Neuronal stem cell (in vitro differentiated cells): Measurements from ENCODE around the gene POLE4.

Source experiments
- DNase-seq: peaks from one replicate; pipeline ENCODE4 v3.0.0-alpha.2; 2013; ENCODE audit warnings: low spot score
- H2AFZ ChIP-seq: one replicate; pipeline ENCODE4 v1.6.1; 2013; ENCODE audit warnings: mild to moderate bottlenecking, low read length, inconsistent platforms
- H2AK5ac ChIP-seq: 2 replicates; pipeline ENCODE4 v1.6.1; 2013; ENCODE audit warnings: low read depth, mild to moderate bottlenecking, inconsistent platforms, low read length, moderate library complexity, mixed read lengths
- H2BK120ac ChIP-seq: 2 replicates; pipeline ENCODE4 v1.6.1; 2013; ENCODE audit warnings: low read depth, mild to moderate bottlenecking, inconsistent platforms, low read length, moderate library complexity, mixed read lengths
- H2BK12ac ChIP-seq: one replicate; pipeline ENCODE4 v1.6.1; 2013; ENCODE audit warnings: low read length, inconsistent platforms
- H2BK15ac ChIP-seq: 2 replicates; pipeline ENCODE4 v1.6.1; 2013; ENCODE audit warnings: mild to moderate bottlenecking, low read length, inconsistent platforms, mixed read lengths
- H2BK5ac ChIP-seq: one replicate; pipeline ENCODE4 v1.6.1; 2013; ENCODE audit warnings: inconsistent platforms, mild to moderate bottlenecking, low read length, moderate library complexity
- H3K14ac ChIP-seq: one replicate; pipeline ENCODE4 v1.6.1; 2013; ENCODE audit warnings: low read length, inconsistent platforms
- H3K18ac ChIP-seq: 2 replicates; pipeline ENCODE4 v1.6.1; 2013; ENCODE audit warnings: low read length, inconsistent platforms
- H3K23ac ChIP-seq: 2 replicates; pipeline ENCODE4 v1.6.1; 2013; ENCODE audit warnings: low read depth, mild to moderate bottlenecking, mixed read lengths, low read length, inconsistent platforms; ENCODE audit not compliant: poor library complexity
- H3K27ac ChIP-seq: replicated peaks from 3 replicates; pipeline ENCODE4 v1.5.1; 2013; ENCODE audit warnings: low read length, inconsistent platforms
- H3K27me3 ChIP-seq, 3 experiments: 2 replicates each; pipeline ENCODE4 v1.6.1; 2013; ENCODE audit warnings: low read length in 3 of 3, mild to moderate bottlenecking in 2 of 3, inconsistent platforms in 1 of 3, low read depth in 1 of 3, mixed read lengths in 1 of 3, moderate library complexity in 1 of 3; ENCODE audit not compliant: control insufficient read depth in 3 of 3, insufficient read depth in 3 of 3
- H3K36me3 ChIP-seq, 2 donors: replicated peaks in 1 of 2; 2 replicates each; pipeline ENCODE4 v1.6.1; 2013; ENCODE audit warnings: low read length in 2 of 2; ENCODE audit not compliant: control insufficient read depth in 2 of 2, insufficient read depth in 2 of 2
- H3K4ac ChIP-seq: 2 replicates; pipeline ENCODE4 v1.6.1; 2013; ENCODE audit warnings: inconsistent platforms, mild to moderate bottlenecking, low read length, moderate library complexity
- H3K4me1 ChIP-seq, 2 donors: 1 replicate in 1 of 2; 2 replicates in 1 of 2; pipeline ENCODE4 v1.6.1; 2013; ENCODE audit warnings: low read length in 2 of 2, low read depth in 1 of 2; ENCODE audit not compliant: control insufficient read depth in 2 of 2, insufficient read depth in 1 of 2
- H3K4me2 ChIP-seq: one replicate; pipeline ENCODE4 v1.6.1; 2013; ENCODE audit warnings: mild to moderate bottlenecking, low read length, inconsistent platforms; ENCODE audit not compliant: insufficient read depth, poor library complexity, severe bottlenecking
- H3K4me3 ChIP-seq, 2 donors: 2 replicates each; pipeline ENCODE4 v1.5.1; 2013; ENCODE audit warnings: low read length in 2 of 2, mild to moderate bottlenecking in 2 of 2, inconsistent platforms in 1 of 2, moderate library complexity in 1 of 2
- H3K79me1 ChIP-seq: one replicate; pipeline ENCODE4 v1.6.1; 2013; ENCODE audit warnings: low read depth, mild to moderate bottlenecking, inconsistent platforms, low read length, moderate library complexity
- H3K9ac ChIP-seq: one replicate; pipeline ENCODE4 v1.6.1; 2013; ENCODE audit warnings: mild to moderate bottlenecking, low read depth, low read length, inconsistent platforms; ENCODE audit not compliant: poor library complexity
- H3K9me3 ChIP-seq, 2 donors: replicated peaks in 1 of 2; 2 replicates each; pipeline versions ENCODE3 to v1.6.1; 2013; ENCODE audit warnings: low read length in 2 of 2, mild to moderate bottlenecking in 2 of 2, inconsistent platforms in 1 of 2, low read depth in 1 of 2, mixed read lengths in 1 of 2, moderate library complexity in 1 of 2; ENCODE audit not compliant: control insufficient read depth in 2 of 2, insufficient read depth in 1 of 2
- H4K8ac ChIP-seq: one replicate; pipeline ENCODE4 v1.6.1; 2013; ENCODE audit warnings: low read depth, mild to moderate bottlenecking, inconsistent platforms, low read length, moderate library complexity
- H4K91ac ChIP-seq: one replicate; pipeline ENCODE4 v1.6.1; 2013; ENCODE audit warnings: low read length, low read depth, mild to moderate bottlenecking, inconsistent platforms; ENCODE audit not compliant: poor library complexity
- WGBS, 2 donors: extraction: QIAGEN DNeasy Blood & Tissue Kit; methylation state at CpG; one replicate each; pipeline ENCODE4 v1.1.7; 2013; ENCODE audit warnings: missing lambda C conversion rate in 2 of 2, mixed read lengths in 1 of 2; ENCODE audit not compliant: insufficient read length in 2 of 2, insufficient replicate concordance in 1 of 2; ENCODE audit errors: extremely low coverage in 2 of 2; 5-methylcytosine and 5-hydroxymethylcytosine counted together

POLE4 gene

GRCh38 chr2:74948779-74949178 lies 9.7 kb upstream of the POLE4 start:
- Histone ChIP-seq H3K27me3 (peaks cover 0 to 2% (median 0%) of the 10 kb centered on the region in 3 experiments), H3K18ac (no peak overlapping the region), H3K36me3 (no peaks in the 10 kb centered on the region), H2BK15ac (no peak overlapping the region), H2AK5ac (no peak overlapping the region), H3K14ac (no peak overlapping the region), H2BK12ac (no peak overlapping the region), H2BK5ac (no peak overlapping the region), H3K4me2 (no peak overlapping the region), H3K23ac (no peak overlapping the region), H3K79me1 (no peaks in the 10 kb centered on the region), H2AFZ (no peak overlapping the region), H3K27ac (no peak overlapping the region), H3K9me3 (peaks cover 1 to 18% of the 10 kb centered on the region in 2 donors), H4K8ac (no peak overlapping the region), H3K4me3 (no peak overlapping the region), H3K9ac (no peak overlapping the region), H3K4me1 (no peaks in the 10 kb centered on the region), H2BK120ac (no peak overlapping the region), H4K91ac (no peak overlapping the region), H3K4ac (no peak overlapping the region)
- WGBS, 2 donors = no CpG with 5 or more reads among the region's 4 CpGs
- DNase-seq = no peak

GRCh38 chr2:74951211-74951754 lies 7.2 kb upstream of the POLE4 start:
- H3K79me1 ChIP-seq = no peaks in the 10 kb centered on the region
- H2AFZ ChIP-seq = no peak overlapping the region
- no CpG with 5 or more reads among the region's 1 CpG for WGBS, 2 donors
- H3K36me3 ChIP-seq = no peaks in the 10 kb centered on the region
- H3K9me3 ChIP-seq = peaks cover 1 to 18% of the 10 kb centered on the region in 2 donors
- H3K27ac ChIP-seq = no peak overlapping the region
- no peak overlapping the region for H2BK12ac ChIP-seq
- no peak overlapping the region for H3K14ac ChIP-seq
- no peak overlapping the region for H4K91ac ChIP-seq
- no peak overlapping the region for H3K18ac ChIP-seq
- no peak overlapping the region for H3K4me2 ChIP-seq
- H2AK5ac ChIP-seq = no peak overlapping the region
- H3K27me3 ChIP-seq = no peaks in the 10 kb centered on the region
- DNase-seq = no peak
- H3K4ac ChIP-seq = no peak overlapping the region
- H2BK120ac ChIP-seq = no peak overlapping the region
- H3K9ac ChIP-seq = no peak overlapping the region
- H3K23ac ChIP-seq = no peak overlapping the region
- no peak overlapping the region for H2BK5ac ChIP-seq
- H3K4me3 ChIP-seq = no peak overlapping the region
- no peaks in the 10 kb centered on the region for H3K4me1 ChIP-seq
- no peak overlapping the region for H4K8ac ChIP-seq
- no peak overlapping the region for H2BK15ac ChIP-seq

GRCh38 chr2:74952575-74952974 lies 5.9 kb upstream of the POLE4 start:
- Histone ChIP-seq H3K9ac (no peak overlapping the region), H3K27ac (no peak overlapping the region), H3K4ac (no peak overlapping the region), H2BK15ac (no peak overlapping the region), H2AFZ (no peak overlapping the region), H3K4me3 (no peak overlapping the region), H3K14ac (no peak overlapping the region), H3K79me1 (no peaks in the 10 kb centered on the region), H2BK12ac (no peak overlapping the region), H4K8ac (no peak overlapping the region), H3K9me3 (peaks cover 0 to 18% of the 10 kb centered on the region in 2 donors), H3K27me3 (no peaks in the 10 kb centered on the region), H4K91ac (no peak overlapping the region), H3K4me2 (no peak overlapping the region), H2AK5ac (no peak overlapping the region), H2BK120ac (no peak overlapping the region), H3K18ac (no peak overlapping the region), H3K4me1 (no peaks in the 10 kb centered on the region), H2BK5ac (no peak overlapping the region), H3K36me3 (no peaks in the 10 kb centered on the region), H3K23ac (no peak overlapping the region)
- WGBS, 2 donors = no CpG with 5 or more reads among the region's 8 CpGs
- DNase-seq = no peak

GRCh38 chr2:74953796-74954499 lies 4.5 kb upstream of the POLE4 start:
- Histone ChIP-seq H3K4me2 (no peak overlapping the region), H3K9ac (no peak overlapping the region), H3K36me3 (no peaks in the 10 kb centered on the region), H3K23ac (no peak overlapping the region), H2BK12ac (no peak overlapping the region), H2AK5ac (no peak overlapping the region), H3K9me3 (peaks cover 2 to 20% of the 10 kb centered on the region in 2 donors), H3K27ac (no peak overlapping the region), H2AFZ (no peak overlapping the region), H2BK15ac (no peak overlapping the region), H3K4me3 (no peak overlapping the region), H4K8ac (no peak overlapping the region), H3K4me1 (peaks cover 0 to 2% of the 10 kb centered on the region in 2 donors), H4K91ac (no peak overlapping the region), H3K27me3 (peaks cover 0 to 2% (median 0%) of the 10 kb centered on the region in 3 experiments), H3K79me1 (no peaks in the 10 kb centered on the region), H2BK5ac (no peak overlapping the region), H3K14ac (no peak overlapping the region), H3K4ac (no peak overlapping the region), H3K18ac (no peak overlapping the region), H2BK120ac (no peak overlapping the region)
- no CpG with 5 or more reads among the region's 10 CpGs for WGBS, 2 donors
- DNase-seq = no peak
